Lower leg skin (tissue), 4 donors: ENCODE results near the gene TEX261. TPM values are rescaled to one million over a fixed set of nuclear protein-coding genes. Genes with fewer than 3 reads are reported as not detected.

Experiments
- DNase-seq, 2 donors: peaks; one replicate each; pipeline ENCODE4 v3.0.0-alpha.2; 2019; ENCODE audit warnings: low spot score in 2 of 2
- H3K4me3 ChIP-seq: fragments of 200-600 bp; sonication (generic); 2 replicates; pipeline ENCODE4 v1.5.1; 2017; ENCODE audit warnings: mild to moderate bottlenecking, low read depth; ENCODE audit not compliant: poor library complexity, severe bottlenecking
- CTCF ChIP-seq, 3 donors: fragments of 450-650 bp; IDR thresholded peaks; one replicate each; pipeline ENCODE4 v1.5.1; 2016; ENCODE audit warnings: antibody characterized with exemption in 3 of 3, mild to moderate bottlenecking in 3 of 3, moderate library complexity in 2 of 3
- POLR2A ChIP-seq, 2 donors: fragments of 450-650 bp; IDR thresholded peaks; one replicate each; pipeline ENCODE4 v1.6.1; 2016 to 2017; ENCODE audit warnings: antibody characterized with exemption in 2 of 2, mild to moderate bottlenecking in 1 of 2, moderate library complexity in 1 of 2
- WGBS, 2 donors: methylation state at CpG; one replicate each; pipeline ENCODE4 v1.1.5; 2018; 5-methylcytosine and 5-hydroxymethylcytosine counted together
- intact Hi-C: fragments of 100-400 bp; cut with DNase I; formaldehyde crosslinking; loops from one replicate; pipeline ENCODE4 v1.15.0; 2023; ENCODE audit warnings: low total_unique reads
- total RNA-seq, 4 donors: library from RNA; depleted of rRNA; stranded (reverse); fragments of >200 nt; gene quantifications; one replicate each; pipeline ENCODE4 v1.1.0, GENCODE V29; 2016

Gene TEX261
- total RNA-seq, 4 donors from 2014 or later = 12.5 to 24.9 (median 20.7) TPM

GRCh38 chr2:70979626-70980025, 15.0 kb downstream of the TEX261 start:
- TF ChIP-seq CTCF (IDR thresholded peaks at IDR 0.05) = no peak
- TF ChIP-seq POLR2A (IDR thresholded peaks at IDR 0.05) = no peak
- intact Hi-C loops = no loop called here
- WGBS, 2 donors = 95 to 96% methylated on average over 9 of the region's 9 CpGs
- DNase-seq = peak in 1 of 2 donors; percentile 83
- H3K4me3 ChIP-seq = no peak overlapping the region

GRCh38 chr2:70979180-70979488, 15.5 kb downstream of the TEX261 start:
- peak overlapping the region; percentile 45 for H3K4me3 ChIP-seq
- 45 to 68% methylated on average over 7 to 13 of the region's 19 CpGs for whole genome bisulfite sequencing, 2 donors
- TF ChIP-seq CTCF (IDR thresholded peaks at IDR 0.05) = no peak
- TF ChIP-seq POLR2A (IDR thresholded peaks at IDR 0.05) = no peak
- DNase-seq = no peak
- intact Hi-C loops = no loop called here

- peak within 1 kb of the TSS; percentile 45 for H3K4me3 ChIP-seq
- WGBS, 2 donors = 0 to 3% methylated on average over 25 to 49 of the region's 67 CpGs
- no peak for TF ChIP-seq POLR2A (IDR thresholded peaks at IDR 0.05)
- TF ChIP-seq CTCF (IDR thresholded peaks at IDR 0.05) = no peak
- intact Hi-C loops = no loop called here
- peak in 1 of 2 donors; percentile 91 for DNase-seq
Observed at GRCh38 chr2:70978341-70979179, 16.1 kb downstream of the TEX261 start, which contains the start of gene ANKRD53. ANKRD53 (plus strand) TSS chr2:70978630; CDS start chr2:70978646, 16 bp downstream.

- 16% methylated on average over 14 of the region's 14 CpGs for WGBS, 2 donors
- peak; percentile 59 to 90 for DNase-seq
- H3K4me3 ChIP-seq = no peak overlapping the region
- intact Hi-C loops = no loop called here
- no peak for TF ChIP-seq CTCF (IDR thresholded peaks at IDR 0.05)
- no peak for TF ChIP-seq POLR2A (IDR thresholded peaks at IDR 0.05)
Observed at GRCh38 chr2:70977605-70978205, 17.0 kb downstream of the TEX261 start.

- H3K4me3 ChIP-seq = no peak overlapping the region
Observed at GRCh38 chr2:70975237-70975636, 19.4 kb downstream of the TEX261 start.

More at GRCh38 chr2:70975237-70975636, 19.4 kb downstream of the TEX261 start:
- 86 to 93% methylated on average over 2 of the region's 2 CpGs for WGBS, 2 donors
- intact Hi-C loops = no loop called here
- TF ChIP-seq CTCF (IDR thresholded peaks at IDR 0.05) = no peak
- no peak for TF ChIP-seq POLR2A (IDR thresholded peaks at IDR 0.05)
- DNase-seq = peak in 1 of 2 donors; percentile 52
